Stimulated activated CD8-positive, alpha-beta memory T cell treated with anti-CD3 and anti-CD28 coated beads, Interleukin-12 subunit alpha, Interleukin-12 subunit beta, amount 100 ng/mL, for 1 hour (primary cell): ENCODE measurements around the gene SLC45A2.

ENCODE experiments used
- DNase-seq: peaks from one replicate; pipeline ENCODE4 v3.0.0-alpha.2; 2020; ENCODE audit warnings: low read depth

SLC45A2 gene

DNA sequence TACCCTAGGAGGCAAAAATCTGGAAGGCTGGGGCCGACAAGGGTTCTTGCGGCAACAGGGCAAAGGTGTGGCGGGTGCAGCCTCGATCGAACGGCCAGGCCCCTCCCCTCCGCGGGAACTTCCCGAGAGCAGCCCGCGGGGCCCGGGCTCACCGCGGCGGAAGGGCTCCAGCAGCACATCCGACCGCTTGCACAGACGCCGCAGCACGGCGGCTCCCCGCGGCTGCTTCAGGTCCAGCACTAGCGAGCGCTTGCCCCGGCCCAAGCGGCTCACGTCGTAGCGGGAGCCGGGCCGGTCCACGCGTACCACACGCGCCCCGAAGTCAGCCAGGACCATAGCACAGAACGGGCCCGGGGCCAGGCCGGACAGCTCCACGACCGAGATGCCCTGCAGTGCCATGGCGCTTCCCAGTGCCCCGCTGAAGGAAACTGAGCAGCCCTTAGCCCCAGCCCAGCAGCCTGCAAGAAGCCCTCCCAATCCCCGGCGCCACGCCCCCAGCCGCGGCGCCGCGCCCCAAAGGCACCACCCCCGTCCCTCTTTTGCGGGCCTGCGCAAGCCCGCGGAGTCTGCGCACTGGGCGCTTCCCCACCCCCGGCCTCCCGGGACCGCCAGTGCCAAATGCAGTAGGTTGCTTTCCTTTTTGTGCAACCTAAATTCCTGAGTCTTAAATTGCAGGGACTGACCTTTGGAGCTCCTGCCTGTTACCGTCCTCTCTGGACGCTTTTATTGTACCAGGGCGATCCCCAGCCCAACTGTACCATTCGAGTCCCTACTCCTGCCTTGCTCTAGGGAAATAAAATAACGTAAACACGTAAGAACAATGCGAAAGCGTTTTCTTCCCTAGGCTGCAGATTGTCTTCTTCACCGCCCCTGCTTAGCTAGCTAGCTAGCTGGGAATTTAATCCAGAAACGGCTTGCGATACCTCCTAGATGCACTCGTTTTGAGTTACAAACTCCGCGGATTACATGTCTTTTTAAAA is 23.4 kb upstream of the SLC45A2 start, which contains the start of gene AMACR:
Gene AMACR, minus strand, starts transcription at position 430 of the 980 bp plus-strand sequence. Its CDS starts 31 bp downstream, at position 399.
- DNase-seq, result peak; percentile 78

DNA sequence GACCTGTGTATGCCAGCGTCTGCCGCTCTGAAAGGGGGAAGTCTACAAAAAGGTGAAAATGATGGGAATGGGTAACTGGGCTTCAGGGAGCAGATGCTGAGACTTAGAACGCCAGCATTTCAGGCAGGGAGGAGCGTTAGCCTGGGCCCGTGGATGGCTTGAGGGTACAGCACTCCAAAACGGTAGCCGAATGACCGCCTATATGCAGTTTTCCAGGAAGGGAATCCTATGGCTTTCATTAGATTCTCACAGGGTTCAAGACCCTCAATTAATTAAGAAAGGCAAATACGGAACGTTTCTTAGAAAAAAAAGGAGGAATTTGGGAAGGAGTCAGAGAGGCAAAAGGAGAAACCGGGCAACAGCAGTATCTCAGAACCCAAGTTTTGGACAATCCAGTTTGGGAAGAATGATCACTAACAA is 22.7 kb upstream of the SLC45A2 start:
- no peak for DNase-seq

DNA sequence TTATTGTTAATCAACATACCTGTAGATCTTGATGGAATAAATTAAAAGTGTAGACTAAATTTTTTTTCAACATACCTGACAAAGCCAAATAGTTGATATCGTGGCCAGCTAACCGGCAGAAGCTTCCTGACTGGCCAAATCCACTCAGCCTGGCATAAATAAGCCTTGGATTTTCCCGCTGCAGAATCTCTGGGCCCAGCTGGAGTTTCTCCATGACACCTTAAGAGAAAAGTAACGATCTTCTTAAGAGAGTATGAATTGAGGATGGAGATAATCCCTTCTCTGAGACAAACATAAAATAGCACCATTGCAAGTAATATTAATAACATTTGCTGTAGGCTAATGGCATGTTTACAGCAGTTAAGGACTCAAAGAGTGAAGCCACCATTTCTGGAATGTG is 21.2 kb upstream of the SLC45A2 start:
- no peak for DNase-seq

DNA sequence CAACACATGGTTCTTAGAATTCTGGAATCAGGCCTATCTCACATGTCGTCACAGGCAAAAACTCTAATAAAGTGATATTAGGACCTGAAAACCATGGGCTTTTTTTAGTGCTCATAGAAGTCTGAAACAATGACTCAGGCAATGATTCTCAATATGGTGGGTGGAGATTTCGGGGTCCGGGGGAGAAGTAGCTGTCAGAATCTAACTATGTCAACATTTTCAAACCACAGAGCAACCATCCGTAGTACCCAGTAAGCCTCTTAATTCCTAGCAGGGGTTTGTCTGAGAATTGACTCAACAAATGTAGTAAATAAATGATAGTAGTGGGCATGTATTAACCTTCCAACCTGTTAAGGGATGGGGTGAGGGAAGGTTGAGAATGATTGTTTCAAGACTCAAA is 20.7 kb upstream of the SLC45A2 start:
- no peak for DNase-seq

DNA sequence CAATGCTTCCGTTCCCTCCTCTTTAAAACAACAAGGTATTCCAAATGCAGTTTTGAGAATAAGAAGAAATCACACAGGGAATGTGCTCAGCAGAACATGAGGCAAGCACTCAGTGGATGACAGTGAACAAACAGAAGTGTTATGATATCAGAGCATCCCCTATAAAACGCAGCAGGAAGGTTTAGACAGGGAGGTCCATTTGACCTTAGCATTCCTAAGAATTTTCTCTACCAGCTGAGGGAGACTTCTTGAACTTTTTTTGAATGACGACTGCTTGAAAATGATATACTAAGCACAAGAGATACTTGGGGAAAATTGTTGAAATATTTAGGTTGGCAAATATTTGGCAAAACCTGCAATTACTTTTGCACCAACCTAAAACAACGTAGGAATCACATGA is 19.4 kb upstream of the SLC45A2 start:
- no peak for DNase-seq

DNA sequence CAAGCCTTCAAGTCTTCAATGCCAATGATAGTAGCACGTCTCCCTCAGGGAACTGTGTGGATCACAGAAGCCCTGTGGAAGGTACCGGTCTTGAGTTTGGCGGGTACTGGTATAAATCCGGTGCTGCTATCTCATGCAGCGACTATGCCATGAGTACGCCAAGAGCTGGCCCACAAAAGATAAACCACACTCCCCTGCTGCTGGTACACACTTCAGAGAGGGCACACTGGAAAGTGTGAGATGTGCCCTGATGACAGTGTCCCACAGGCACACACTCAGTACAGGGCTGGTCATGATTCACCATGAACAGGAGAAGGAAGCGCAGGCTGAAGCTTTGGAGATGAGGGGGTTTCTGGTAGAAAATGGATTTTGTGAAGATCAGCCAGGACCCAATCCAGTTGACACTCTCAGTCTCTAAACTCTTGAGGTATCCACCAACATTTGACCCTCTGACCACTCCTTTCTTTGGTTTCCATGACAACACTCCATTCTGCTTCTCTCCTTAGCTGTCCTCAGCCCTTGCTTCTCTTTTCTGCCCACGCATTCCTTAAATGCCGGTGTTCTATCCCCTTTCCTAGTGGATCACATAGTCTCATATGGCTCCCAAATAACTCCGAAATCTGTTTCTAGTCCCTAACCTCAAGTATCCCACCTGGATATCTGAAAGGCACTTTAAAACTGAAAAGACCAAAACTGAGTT is 18.3 kb upstream of the SLC45A2 start:
- no peak for DNase-seq

DNA sequence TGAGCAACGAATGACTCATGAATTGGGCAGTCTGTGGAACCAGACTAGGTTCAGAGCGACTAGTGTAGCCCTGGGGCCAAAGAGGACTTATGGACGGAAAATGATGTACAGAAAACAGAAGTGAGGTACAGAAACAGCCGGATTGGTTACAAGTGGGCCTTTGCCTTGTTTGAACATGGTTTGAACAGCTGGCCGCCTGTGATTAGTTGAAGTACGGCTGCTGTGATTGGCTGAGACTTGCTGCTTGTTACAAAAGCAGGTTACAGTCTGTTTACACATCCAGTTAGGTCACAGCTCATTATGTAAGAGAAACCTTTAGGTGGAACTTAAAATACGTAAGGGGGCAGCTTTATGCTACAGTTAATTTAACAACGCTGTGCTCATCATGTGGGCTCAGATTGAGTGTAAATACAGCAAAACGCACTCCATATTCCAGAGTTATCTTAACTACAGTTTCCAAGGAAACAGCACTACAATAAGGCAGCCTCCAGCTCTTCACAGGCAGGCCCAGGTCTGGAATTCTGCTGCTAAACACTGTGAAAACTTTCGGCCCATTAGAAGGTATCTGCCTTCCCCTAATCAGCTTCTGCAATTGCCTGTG is 16.8 kb upstream of the SLC45A2 start:
- DNase-seq, result no peak

DNA sequence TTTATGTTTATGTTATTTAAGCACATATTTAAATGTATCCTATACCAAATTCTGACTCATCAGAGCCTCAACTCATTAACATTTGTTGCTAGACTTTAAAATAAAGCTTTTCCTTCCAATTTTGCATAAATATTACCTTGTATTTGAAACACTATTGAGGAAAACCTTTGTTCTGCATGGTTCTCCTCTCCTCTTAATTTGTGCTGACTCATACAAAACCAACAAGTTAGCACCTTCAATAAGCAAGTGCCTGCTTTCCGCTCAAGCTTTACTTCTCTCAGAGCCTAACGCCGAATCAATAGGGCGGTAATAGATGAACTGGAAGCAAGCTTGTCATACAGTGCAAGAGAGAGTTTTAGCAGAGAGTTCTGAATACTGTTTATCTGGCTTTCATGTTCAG is 15.5 kb upstream of the SLC45A2 start:
- no peak for DNase-seq

DNA sequence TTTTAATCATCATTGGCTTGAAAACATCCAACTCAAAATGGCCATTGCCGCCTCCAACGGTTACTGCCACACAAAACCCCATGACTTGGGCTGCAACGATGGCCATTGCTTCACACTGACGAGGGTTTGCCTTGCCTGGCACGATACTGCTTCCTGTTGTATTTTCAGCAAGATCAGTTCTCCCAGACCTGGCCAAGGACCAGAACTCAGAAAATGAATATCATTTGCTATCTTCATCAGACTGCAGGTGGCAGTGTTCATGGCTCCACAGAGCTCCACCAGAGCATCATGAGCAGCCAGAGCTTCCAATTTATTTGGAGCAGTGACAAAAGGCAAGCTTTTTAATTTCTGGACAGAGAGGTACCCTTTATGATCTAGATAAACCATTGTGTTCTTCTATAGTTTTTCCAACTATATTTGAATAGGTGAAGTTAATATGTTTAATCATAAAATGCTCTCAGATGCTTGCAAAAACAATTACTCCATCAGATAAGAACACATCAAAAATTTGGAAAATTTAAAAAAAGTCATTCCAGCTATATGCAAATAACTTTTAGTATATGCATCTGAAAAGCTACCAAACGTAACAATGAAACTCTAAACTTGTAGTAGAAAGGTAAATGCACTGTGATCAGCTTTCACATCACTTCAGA is 13.0 kb upstream of the SLC45A2 start:
- no peak for DNase-seq

DNA sequence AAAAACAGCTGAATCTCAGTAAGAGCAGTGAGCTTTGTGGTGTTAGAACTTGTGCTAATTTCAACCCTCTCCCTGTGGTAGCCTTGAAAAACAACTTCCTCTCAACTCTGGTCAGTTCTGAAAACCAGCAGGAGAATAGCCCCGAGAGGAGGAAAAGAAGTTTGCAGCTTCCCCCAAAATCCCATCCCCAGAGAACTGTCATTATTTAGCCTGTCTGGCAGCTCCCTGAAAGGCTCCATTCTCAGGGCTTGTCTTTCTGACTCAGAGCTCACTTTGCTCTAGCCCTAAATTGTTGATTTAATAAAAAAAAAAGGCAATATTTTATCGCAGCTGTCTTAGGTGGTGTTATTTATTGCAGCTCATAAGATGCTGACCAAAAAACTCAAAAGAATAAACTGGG is 11.4 kb upstream of the SLC45A2 start:
- no peak for DNase-seq

DNA sequence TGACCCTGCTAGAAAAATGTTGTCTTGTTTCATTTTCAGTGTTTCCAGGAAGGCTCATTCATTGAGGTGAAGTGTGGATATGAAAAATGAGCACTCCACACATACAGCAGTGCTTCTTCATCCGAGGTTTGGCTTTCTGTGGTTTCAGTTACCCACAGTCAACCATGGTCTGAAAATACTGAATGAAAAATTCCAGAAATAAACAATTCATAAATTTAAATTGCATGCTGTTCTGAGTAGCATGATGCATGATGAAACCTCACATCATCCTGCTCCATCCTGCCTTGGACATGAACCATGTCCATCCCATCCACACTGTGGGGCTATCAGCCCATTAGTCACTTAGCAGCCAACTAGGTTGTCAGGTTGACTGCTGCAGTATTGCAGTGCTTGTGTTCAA is 10.4 kb upstream of the SLC45A2 start:
- no peak for DNase-seq

DNA sequence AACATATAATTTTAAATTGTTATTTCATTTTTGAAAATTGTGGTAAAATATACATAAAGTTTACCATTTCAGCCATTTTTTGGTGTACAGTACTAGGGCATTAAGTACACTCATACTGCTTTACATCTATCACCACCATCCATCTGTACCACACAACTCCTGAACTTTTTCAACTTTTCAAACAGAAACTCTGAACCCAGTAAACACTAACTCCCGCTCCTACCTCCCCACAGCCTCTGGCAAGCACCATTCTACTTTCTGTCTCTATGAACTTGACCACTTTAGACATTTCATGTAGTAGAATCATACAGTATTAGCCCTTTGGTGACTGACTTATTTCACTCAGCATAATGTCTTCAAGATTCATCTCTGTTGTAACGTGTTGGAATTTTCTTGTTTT is 8.4 kb upstream of the SLC45A2 start:
- no peak for DNase-seq

DNA sequence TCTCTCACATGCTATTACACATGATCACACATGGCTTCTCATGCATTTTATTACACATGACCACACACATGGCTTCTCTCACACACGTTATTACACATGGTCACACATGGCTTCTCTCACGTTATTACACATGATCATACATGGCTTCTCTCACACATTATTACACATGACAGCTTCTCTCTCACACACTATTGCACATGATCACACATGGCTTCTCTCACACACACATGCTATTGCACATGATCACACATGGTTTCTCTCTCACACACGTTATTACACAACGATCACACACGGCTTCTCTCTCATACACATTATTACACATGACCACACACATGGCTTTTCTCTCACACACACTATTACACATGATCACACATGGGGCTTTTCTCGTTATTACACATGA is 954 bp upstream of the SLC45A2 start:
- no peak for DNase-seq

DNA sequence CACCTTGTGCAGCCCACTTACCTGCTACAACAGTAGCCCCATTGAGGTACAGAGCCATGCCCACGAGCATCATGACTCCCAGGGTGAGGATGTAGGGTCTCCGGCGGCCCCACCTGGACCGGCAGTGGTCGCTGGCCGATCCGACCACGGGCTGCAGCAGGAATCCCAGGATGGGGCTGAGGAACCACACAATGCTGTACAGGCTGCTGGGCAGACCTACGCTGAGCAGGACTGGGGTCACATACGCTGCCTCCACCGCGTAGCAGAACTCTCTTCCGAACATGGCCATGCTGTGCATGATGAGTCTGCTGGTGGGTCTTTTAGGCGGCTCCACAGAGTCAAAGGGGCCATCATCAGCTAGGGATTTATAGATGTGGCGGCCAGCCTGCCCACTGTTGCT is 315 bp downstream of the SLC45A2 start:
- no peak for DNase-seq

DNA sequence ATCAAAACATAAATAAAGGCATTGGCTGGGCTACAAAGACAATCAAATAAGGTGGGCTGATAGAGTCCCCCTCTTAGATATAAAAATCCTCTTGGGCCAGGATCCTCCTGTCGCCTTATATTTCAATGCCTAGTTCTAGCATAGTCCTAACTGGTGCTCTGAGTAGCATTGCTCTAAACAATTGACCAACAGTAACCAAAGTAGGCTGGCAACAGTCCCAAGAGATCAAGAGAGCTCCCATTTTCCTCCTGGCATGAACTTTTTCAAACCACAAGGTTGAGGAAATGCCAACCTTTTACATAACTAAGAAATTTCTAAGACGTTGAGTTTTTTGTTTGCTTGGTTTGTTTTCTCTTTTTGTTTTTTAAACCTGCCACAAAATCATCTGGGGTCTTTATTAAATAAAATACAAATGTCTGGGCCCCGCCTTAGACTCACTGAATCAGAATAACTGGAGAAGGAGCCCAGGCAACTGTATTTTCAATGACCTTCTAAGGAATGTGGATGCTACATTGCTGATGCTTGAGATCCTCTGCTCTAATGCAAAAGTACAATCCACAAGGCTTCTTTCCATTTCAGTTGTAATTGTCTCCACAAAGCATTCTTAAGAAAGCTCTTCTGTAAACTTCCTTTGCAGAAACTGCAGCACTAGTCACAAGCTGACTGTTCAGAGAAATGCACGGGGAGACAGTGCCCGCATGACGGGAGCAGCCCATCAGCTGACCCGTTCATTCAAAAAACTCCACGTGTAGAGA is 2.9 kb downstream of the SLC45A2 start:
- no peak for DNase-seq

DNA sequence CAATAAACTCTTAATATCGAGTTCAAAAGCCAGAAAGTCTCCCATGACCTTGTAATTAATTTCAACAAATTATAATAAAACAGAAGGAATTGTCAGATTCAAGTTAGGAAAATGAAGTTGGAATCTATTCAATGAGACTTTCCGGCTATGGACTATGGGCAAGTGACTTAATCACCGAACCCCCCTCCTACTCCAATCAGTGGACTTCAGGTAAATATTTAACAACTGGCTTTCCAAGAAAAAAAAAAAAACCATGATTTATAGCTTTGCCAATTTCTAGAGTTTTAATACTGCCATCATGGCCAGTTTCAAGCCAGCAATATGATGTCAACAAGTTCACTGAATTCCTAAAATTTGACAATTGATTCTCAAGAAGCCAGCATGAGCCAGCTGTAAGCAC is 4.5 kb downstream of the SLC45A2 start:
- no peak for DNase-seq

DNA sequence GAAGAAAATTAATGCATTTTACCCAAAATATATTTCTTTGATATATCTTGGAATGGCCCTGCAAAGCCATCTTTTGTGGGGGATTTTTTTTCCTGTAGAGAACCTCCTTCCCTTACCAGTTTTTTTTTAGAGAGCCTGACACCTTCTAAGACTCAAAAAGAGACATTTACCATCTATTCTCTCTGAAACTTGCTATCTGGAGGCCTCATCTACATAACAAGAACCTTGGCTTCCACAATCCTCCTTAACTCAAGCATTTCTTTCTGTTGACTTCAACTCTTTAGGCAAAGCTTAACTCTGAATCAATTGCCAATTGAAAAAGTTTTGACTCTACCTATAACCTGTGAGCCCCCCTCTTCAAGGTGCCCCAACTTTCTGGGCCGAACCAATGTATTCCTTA is 6.2 kb downstream of the SLC45A2 start:
- DNase-seq, result no peak

DNA sequence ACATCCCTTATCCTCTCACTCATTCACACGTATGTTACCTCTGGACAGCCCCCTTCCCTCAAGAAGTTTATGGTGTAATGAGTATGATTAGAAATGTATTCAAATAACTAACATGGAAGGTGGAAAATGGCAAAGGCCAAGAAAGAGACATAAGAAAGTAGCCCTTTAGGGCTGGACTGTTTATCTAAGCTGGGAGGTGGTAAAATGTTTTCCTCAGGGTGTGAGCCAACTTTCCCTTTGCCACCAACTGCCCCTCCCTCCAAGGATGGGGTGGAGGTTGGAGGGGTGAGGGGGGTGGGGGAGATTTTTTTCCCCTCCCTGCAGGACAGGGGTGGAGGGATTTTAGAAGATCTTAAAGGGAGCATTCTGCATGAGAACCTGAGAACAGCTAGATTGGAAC is 8.2 kb downstream of the SLC45A2 start:
- DNase-seq, result no peak

DNA sequence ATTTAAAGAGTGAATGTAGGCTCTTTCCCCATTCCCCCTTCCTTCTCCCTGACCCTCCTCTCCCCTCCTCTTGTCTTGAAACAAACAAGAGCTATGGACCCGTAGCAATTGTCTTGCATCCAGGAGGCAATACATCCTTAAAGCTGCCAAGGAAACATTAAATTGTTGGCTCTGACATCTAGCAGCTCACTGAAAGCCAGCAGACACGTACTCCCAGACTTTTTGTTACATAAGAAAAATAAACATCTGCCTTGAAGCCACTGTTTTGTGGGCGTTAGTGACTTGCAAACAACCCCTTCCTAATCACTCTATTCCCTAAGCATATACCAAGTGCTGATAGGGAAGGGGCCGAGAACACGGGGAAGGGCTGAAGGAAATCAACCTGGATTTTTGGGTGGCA is 8.6 kb downstream of the SLC45A2 start:
- no peak for DNase-seq

DNA sequence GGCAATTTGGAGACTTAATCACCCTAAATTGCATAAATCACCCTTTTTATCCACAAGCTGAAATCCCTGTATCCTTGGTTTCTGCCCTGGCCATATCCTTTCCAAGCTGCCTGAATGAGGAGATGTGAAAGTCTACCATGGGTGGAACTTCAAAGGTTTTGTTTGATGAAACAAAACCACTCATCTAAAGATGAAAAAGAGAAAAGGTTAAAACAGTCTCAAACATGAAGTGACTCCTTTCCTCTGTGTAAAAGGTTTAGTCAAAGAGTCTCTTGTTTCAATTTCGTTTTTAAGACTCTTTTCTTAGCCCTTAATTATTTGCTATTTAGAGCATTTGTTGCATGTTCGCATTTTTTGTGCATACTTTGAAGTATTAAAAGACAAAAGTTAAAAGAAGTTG is 11.2 kb downstream of the SLC45A2 start:
- DNase-seq, result no peak

DNA sequence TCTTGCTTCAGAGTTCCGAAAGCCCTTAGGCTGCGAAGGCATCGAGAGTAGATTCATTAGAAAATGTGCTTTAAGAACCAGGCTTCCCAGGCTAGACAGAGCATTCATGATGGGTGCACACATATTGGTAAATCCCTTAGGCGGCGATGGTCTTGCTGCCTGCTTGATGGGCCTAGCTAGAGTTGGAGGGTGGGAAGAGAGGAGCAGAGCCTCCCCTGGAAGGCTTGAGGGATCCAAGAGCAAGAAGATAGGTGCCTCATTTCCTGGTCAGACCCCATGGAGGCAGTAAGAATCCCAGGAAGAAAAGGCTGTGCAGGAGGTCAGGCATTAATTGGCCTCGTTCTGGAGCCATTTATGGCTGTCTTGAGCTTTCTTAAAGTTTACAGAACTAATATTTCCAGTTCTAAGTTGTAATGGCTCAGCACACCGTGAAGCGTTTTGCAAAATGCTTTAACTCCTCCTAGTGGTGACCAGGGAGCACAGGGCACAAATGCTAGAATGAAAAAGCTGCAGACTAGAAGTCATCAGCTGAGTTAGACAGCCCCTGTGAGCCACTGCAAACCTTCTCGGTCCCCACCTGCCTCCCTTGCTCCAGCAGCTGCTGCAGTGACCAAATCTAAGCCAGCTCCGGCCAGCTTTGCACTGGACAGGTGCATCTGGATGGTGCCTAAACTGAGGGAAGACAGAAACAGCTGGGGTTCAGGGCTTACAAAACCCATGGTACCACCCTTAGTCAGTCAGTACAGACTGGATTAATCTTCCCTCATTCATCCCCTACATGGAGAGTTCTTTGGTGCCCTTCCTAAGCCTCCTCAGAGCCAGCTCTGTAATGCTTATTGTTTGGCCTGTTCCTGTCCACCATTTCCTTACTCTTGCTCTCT is 14.7 kb downstream of the SLC45A2 start:
- DNase-seq, result no peak
